PFSK-1 (cell line): ENCODE data around the gene JAG2.

ENCODE experiments used
- FOXP2 ChIP-seq: optimal IDR thresholded peaks from 2 replicates; pipeline ENCODE3; 2011; ENCODE audit warnings: borderline replicate concordance, control low read depth, inconsistent platforms; ENCODE audit not compliant: insufficient read depth; ENCODE audit errors: extremely low read length, extremely low read depth
- POLR2AphosphoS5 ChIP-seq: IDR thresholded peaks from 2 replicates; pipeline ENCODE4 v1.6.1; 2012; ENCODE audit warnings: low read depth, mild to moderate bottlenecking, control low read depth, low read length, moderate library complexity
- SIN3A ChIP-seq: IDR thresholded peaks from 2 replicates; pipeline ENCODE4 v1.6.1; 2012; ENCODE audit warnings: mild to moderate bottlenecking, low read length, moderate library complexity, borderline replicate concordance; ENCODE audit not compliant: insufficient read depth
- TAF1 ChIP-seq: IDR thresholded peaks from 2 replicates; pipeline ENCODE4 v1.6.1; 2012; ENCODE audit warnings: low read length, control low read depth, borderline replicate concordance; ENCODE audit not compliant: insufficient read depth
- TF ChIP-seq, protein P1 (sequence below), 2 experiments: IDR thresholded peaks; 2 replicates each; pipeline versions ENCODE4 v1.6.1 to v1.8.0; 2011 to 2012; ENCODE audit warnings: low read depth in 2 of 2, low read length in 2 of 2, control low read depth in 1 of 2, inconsistent platforms in 1 of 2, mild to moderate bottlenecking in 1 of 2, moderate library complexity in 1 of 2; ENCODE audit not compliant: insufficient read depth in 1 of 2

JAG2 gene

GRCh38 chr14:105141486-105142281, 26.9 kb downstream of the JAG2 start:
- no peak for TF ChIP-seq FOXP2
- TF ChIP-seq SIN3A = no peak
- TF ChIP-seq POLR2AphosphoS5 = no peak
- TF ChIP-seq, protein P1, sequence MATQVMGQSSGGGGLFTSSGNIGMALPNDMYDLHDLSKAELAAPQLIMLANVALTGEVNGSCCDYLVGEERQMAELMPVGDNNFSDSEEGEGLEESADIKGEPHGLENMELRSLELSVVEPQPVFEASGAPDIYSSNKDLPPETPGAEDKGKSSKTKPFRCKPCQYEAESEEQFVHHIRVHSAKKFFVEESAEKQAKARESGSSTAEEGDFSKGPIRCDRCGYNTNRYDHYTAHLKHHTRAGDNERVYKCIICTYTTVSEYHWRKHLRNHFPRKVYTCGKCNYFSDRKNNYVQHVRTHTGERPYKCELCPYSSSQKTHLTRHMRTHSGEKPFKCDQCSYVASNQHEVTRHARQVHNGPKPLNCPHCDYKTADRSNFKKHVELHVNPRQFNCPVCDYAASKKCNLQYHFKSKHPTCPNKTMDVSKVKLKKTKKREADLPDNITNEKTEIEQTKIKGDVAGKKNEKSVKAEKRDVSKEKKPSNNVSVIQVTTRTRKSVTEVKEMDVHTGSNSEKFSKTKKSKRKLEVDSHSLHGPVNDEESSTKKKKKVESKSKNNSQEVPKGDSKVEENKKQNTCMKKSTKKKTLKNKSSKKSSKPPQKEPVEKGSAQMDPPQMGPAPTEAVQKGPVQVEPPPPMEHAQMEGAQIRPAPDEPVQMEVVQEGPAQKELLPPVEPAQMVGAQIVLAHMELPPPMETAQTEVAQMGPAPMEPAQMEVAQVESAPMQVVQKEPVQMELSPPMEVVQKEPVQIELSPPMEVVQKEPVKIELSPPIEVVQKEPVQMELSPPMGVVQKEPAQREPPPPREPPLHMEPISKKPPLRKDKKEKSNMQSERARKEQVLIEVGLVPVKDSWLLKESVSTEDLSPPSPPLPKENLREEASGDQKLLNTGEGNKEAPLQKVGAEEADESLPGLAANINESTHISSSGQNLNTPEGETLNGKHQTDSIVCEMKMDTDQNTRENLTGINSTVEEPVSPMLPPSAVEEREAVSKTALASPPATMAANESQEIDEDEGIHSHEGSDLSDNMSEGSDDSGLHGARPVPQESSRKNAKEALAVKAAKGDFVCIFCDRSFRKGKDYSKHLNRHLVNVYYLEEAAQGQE (IDR thresholded peaks at IDR 0.05; ENCODE audit: insufficient read depth in 1 of 2, low read depth in 2 of 2, low read length in 2 of 2) = no peak
- no peak for TF ChIP-seq TAF1

GRCh38 chr14:105141026-105141425, 27.6 kb downstream of the JAG2 start:
- no peak for TF ChIP-seq SIN3A

GRCh38 chr14:105140581-105140980, 28.0 kb downstream of the JAG2 start:
- TF ChIP-seq SIN3A (no peak), FOXP2 (no peak), TAF1 (no peak), POLR2AphosphoS5 (no peak)
- TF ChIP-seq, protein P1 (IDR thresholded peaks at IDR 0.05; ENCODE audit: insufficient read depth in 1 of 2, low read depth in 2 of 2, low read length in 2 of 2) = no peak

DNA sequence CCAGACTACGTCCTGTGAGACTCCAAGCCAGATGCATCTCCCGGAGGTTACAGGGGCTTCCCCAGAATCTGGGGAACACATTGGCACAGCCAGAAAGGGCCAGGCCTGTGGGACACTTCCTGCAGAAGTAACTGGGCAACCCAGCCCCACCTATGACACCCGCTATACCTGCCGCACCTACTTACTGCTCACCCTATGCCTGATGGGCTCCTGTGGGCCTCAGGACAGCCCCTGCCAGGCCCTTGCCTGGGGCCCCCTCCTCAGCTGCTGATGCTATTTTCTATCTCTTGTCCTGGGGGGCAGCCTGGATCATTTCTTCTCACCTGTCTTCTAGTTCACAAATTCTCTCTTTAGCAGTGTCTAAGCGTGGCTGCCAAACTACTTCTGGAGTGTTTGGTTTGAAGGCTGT, 28.7 kb downstream of the JAG2 start:
- TF ChIP-seq, protein P1 (IDR thresholded peaks at IDR 0.05; ENCODE audit: insufficient read depth in 1 of 2, low read depth in 2 of 2, low read length in 2 of 2) = no peak
- no peak for TF ChIP-seq SIN3A
- TF ChIP-seq POLR2AphosphoS5 = no peak
- TF ChIP-seq TAF1 = no peak
- no peak for TF ChIP-seq FOXP2

DNA sequence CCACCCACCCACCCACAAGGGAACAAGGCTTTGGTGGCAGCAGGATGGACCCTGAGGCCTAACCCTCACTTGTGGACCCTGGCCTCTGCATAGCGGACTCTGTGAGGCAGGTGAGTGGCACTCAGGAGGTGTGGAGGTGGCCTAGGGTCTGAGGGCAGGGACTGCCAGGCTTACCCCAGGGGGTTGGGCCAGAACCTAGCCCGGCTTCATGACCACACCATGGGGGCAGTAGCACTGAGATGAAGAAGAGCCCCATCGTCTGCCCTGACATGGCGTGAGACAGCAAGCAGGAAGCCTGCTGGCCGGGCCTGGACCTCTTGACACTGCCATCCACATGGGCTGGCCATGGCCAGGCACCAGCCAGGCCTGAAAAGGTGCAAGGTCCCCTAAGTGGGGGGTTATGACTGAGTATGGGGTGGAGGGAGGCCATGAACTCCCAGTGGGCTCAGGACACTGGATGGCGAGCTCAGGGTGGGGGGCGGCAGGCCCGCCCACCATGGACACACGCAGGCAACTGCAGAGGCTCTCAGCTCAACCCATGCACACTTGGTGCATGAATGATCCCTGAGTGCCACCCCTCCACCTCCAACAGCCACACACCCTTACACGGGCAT, 29.3 kb downstream of the JAG2 start:
- TF ChIP-seq POLR2AphosphoS5 (no peak), SIN3A (no peak), TAF1 (no peak), FOXP2 (no peak)
- TF ChIP-seq, protein P1 (IDR thresholded peaks at IDR 0.05; ENCODE audit: insufficient read depth in 1 of 2, low read depth in 2 of 2, low read length in 2 of 2) = no peak
